Iris pigment epithelial cell (primary cell): Measurements from ENCODE around the gene ATP2C2.

Source experiments
- DNase-seq: peaks from one replicate; pipeline ENCODE4 v3.0.0-alpha.2; 2011; ENCODE audit warnings: low read depth

The ATP2C2 gene

DNA sequence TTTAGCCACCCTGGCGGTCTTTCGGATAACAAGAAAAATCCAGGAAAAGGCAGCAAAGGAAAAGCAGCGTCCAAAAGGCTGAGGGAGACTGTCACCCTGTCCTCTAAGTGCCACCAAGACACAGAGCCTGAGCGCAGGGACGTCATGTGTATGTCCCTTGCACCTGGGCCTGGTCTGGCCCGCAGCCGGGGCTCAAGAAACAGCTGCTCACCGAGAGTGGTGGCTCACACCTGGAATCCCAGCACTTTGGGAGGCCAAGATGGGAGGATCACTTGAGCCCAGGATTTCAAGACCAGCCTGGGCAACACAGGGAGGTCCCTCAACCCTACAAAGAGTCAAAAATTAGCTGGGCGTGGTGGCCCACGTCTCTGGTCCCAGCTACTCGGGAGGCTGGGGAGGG, 145.3 kb downstream of the ATP2C2 start:
- DNase-seq = no peak
